Measurements from ENCODE around the gene MAPK11.
A peak's percentile ranks its signal among the peaks of the same experiment; 100 is the strongest.

MAPK11 gene

GRCh38 chr22:50269970-50270665 lies at the start of gene MAPK11:
MAPK11 (minus strand) TSS chr22:50270380; CDS start chr22:50270292, 88 bp downstream.
- no peak for DNase-seq
- TF ChIP-seq GATA1 (IDR thresholded peaks at IDR 0.05; ENCODE audit: low read depth, low read length) (no peak), POLR2A (IDR thresholded peaks at IDR 0.05; ENCODE audit: low read length) (no peak)

GRCh38 chr22:50319503-50319951 lies 49.3 kb upstream of the MAPK11 start:
- no peak for TF ChIP-seq GATA1 (IDR thresholded peaks at IDR 0.05; ENCODE audit: low read depth, low read length)
- TF ChIP-seq POLR2A (IDR thresholded peaks at IDR 0.05; ENCODE audit: low read length): no peak
- no peak for DNase-seq

GRCh38 chr22:50318698-50319411 lies 48.7 kb upstream of the MAPK11 start:
- TF ChIP-seq POLR2A (IDR thresholded peaks at IDR 0.05; ENCODE audit: low read length) (no peak), GATA1 (IDR thresholded peaks at IDR 0.05; ENCODE audit: low read depth, low read length) (no peak)
- no peak for DNase-seq

GRCh38 chr22:50318356-50318697 lies 48.1 kb upstream of the MAPK11 start:
- TF ChIP-seq POLR2A (IDR thresholded peaks at IDR 0.05; ENCODE audit: low read length) (no peak), GATA1 (IDR thresholded peaks at IDR 0.05; ENCODE audit: low read depth, low read length) (no peak)
- DNase-seq: no peak

- DNase-seq: no peak
- TF ChIP-seq POLR2A (IDR thresholded peaks at IDR 0.05; ENCODE audit: low read length) (no peak), GATA1 (IDR thresholded peaks at IDR 0.05; ENCODE audit: low read depth, low read length) (no peak)
Measured at GRCh38 chr22:50317674-50318073, 47.5 kb upstream of the MAPK11 start.

GRCh38 chr22:50317178-50317577 lies 47.0 kb upstream of the MAPK11 start:
- no peak for DNase-seq
- TF ChIP-seq POLR2A (IDR thresholded peaks at IDR 0.05; ENCODE audit: low read length) (no peak), GATA1 (IDR thresholded peaks at IDR 0.05; ENCODE audit: low read depth, low read length) (no peak)

GRCh38 chr22:50316114-50317065 lies 46.2 kb upstream of the MAPK11 start:
- DNase-seq: no peak
- TF ChIP-seq POLR2A (IDR thresholded peaks at IDR 0.05; ENCODE audit: low read length): no peak
- no peak for TF ChIP-seq GATA1 (IDR thresholded peaks at IDR 0.05; ENCODE audit: low read depth, low read length)

- TF ChIP-seq POLR2A (IDR thresholded peaks at IDR 0.05; ENCODE audit: low read length) (no peak), GATA1 (IDR thresholded peaks at IDR 0.05; ENCODE audit: low read depth, low read length) (no peak)
- no peak for DNase-seq
Measured at GRCh38 chr22:50315289-50316113, 45.3 kb upstream of the MAPK11 start.

- peak; percentile 47 to 50 for DNase-seq
- TF ChIP-seq GATA1 (IDR thresholded peaks at IDR 0.05; ENCODE audit: low read depth, low read length): no peak
- no peak for TF ChIP-seq POLR2A (IDR thresholded peaks at IDR 0.05; ENCODE audit: low read length)
Measured at GRCh38 chr22:50314455-50315288, 44.5 kb upstream of the MAPK11 start.

GRCh38 chr22:50314081-50314454 lies 43.9 kb upstream of the MAPK11 start:
- no peak for DNase-seq
- TF ChIP-seq POLR2A (IDR thresholded peaks at IDR 0.05; ENCODE audit: low read length) (no peak), GATA1 (IDR thresholded peaks at IDR 0.05; ENCODE audit: low read depth, low read length) (no peak)

GRCh38 chr22:50313600-50313999 lies 43.4 kb upstream of the MAPK11 start:
- TF ChIP-seq GATA1 (IDR thresholded peaks at IDR 0.05; ENCODE audit: low read depth, low read length) (no peak), POLR2A (IDR thresholded peaks at IDR 0.05; ENCODE audit: low read length) (no peak)
- no peak for DNase-seq

GRCh38 chr22:50313021-50313420 lies 42.8 kb upstream of the MAPK11 start:
- no peak for DNase-seq
- TF ChIP-seq GATA1 (IDR thresholded peaks at IDR 0.05; ENCODE audit: low read depth, low read length) (no peak), POLR2A (IDR thresholded peaks at IDR 0.05; ENCODE audit: low read length) (no peak)
